ENCODE results near the gene PKD2L1.

DNA sequence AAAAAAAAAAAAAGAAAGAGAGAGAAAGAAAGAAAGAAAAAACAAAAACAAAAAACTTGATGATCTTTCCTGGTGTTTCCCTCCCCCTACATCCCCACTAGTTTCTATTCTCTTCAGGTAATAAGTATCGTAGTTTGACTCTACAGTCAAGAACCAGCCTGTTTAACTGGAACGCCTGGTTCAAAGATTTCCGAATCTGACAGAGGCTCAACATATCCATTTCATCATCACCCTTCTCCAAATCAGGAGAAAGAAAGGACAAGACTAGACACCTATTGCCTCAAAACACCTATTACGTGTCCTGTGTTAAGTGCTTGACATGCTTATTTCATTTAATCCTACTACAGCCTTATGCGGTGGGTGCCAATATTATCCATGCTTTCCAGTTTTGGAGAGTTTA, 23.2 kb downstream of the PKD2L1 start:
- no peak for TF ChIP-seq POLR2A (IDR thresholded peaks at IDR 0.05)
- TF ChIP-seq, protein P1, sequence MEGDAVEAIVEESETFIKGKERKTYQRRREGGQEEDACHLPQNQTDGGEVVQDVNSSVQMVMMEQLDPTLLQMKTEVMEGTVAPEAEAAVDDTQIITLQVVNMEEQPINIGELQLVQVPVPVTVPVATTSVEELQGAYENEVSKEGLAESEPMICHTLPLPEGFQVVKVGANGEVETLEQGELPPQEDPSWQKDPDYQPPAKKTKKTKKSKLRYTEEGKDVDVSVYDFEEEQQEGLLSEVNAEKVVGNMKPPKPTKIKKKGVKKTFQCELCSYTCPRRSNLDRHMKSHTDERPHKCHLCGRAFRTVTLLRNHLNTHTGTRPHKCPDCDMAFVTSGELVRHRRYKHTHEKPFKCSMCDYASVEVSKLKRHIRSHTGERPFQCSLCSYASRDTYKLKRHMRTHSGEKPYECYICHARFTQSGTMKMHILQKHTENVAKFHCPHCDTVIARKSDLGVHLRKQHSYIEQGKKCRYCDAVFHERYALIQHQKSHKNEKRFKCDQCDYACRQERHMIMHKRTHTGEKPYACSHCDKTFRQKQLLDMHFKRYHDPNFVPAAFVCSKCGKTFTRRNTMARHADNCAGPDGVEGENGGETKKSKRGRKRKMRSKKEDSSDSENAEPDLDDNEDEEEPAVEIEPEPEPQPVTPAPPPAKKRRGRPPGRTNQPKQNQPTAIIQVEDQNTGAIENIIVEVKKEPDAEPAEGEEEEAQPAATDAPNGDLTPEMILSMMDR (IDR thresholded peaks at IDR 0.05), result no peak

All from thyroid gland (tissue), 4 donors.